Measurements from ENCODE around the gene PHF8.

The PHF8 gene

DNA sequence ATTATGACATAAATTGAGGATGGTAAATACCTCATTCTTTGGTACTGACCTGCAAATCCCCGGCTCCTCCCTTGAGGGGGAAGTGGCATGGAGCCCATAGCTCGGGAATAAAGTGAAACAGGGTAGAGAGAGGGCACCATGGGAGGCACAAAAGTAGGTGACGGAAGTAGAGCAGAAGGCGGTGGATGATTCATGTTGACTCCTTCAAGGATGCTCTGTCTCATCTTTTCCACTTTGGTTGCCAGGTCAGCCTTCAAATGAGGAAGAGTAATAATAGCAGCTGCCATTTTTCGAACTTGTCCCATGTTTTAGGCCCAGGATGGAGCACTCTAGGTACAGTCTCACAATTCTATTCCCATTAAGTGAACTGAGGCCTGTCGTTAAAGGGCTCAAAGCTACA lies 41.4 kb upstream of the PHF8 start:
- TF ChIP-seq FOXP2 (optimal IDR thresholded peaks at IDR 0.05; ENCODE audit: borderline replicate concordance, extremely low read depth, extremely low read length, insufficient read depth), result no peak
- TF ChIP-seq SIN3A (IDR thresholded peaks at IDR 0.05; ENCODE audit: borderline replicate concordance, insufficient read depth, low read length), result no peak
- TF ChIP-seq TAF1 (IDR thresholded peaks at IDR 0.05; ENCODE audit: borderline replicate concordance, insufficient read depth, low read length), result no peak
- TF ChIP-seq POLR2AphosphoS5 (IDR thresholded peaks at IDR 0.05; ENCODE audit: low read depth, low read length), result no peak
- TF ChIP-seq, protein P1, sequence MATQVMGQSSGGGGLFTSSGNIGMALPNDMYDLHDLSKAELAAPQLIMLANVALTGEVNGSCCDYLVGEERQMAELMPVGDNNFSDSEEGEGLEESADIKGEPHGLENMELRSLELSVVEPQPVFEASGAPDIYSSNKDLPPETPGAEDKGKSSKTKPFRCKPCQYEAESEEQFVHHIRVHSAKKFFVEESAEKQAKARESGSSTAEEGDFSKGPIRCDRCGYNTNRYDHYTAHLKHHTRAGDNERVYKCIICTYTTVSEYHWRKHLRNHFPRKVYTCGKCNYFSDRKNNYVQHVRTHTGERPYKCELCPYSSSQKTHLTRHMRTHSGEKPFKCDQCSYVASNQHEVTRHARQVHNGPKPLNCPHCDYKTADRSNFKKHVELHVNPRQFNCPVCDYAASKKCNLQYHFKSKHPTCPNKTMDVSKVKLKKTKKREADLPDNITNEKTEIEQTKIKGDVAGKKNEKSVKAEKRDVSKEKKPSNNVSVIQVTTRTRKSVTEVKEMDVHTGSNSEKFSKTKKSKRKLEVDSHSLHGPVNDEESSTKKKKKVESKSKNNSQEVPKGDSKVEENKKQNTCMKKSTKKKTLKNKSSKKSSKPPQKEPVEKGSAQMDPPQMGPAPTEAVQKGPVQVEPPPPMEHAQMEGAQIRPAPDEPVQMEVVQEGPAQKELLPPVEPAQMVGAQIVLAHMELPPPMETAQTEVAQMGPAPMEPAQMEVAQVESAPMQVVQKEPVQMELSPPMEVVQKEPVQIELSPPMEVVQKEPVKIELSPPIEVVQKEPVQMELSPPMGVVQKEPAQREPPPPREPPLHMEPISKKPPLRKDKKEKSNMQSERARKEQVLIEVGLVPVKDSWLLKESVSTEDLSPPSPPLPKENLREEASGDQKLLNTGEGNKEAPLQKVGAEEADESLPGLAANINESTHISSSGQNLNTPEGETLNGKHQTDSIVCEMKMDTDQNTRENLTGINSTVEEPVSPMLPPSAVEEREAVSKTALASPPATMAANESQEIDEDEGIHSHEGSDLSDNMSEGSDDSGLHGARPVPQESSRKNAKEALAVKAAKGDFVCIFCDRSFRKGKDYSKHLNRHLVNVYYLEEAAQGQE (IDR thresholded peaks at IDR 0.05; ENCODE audit: insufficient read depth in 1 of 2, low read depth in 2 of 2, low read length in 2 of 2), result no peak

DNA sequence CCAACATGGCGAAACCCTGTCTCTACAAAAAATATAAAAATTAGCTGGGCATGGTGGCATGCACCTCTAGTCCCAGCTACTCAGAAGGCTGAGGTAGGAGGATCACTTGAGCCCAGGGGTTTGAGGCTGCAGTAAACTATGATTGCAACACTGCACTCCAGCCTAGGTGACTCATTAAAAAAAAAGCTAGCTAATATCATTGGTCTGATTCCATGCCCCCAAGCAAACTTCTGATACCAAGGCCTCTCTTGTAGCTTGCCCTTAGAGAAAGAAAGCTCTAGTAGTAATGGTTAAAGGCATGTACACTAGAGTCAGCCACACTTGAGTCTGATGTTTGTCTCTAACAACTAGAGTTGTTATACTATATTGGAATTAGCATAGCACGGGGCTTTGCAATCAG lies 32.6 kb upstream of the PHF8 start:
- TF ChIP-seq, protein P1 (IDR thresholded peaks at IDR 0.05; ENCODE audit: insufficient read depth in 1 of 2, low read depth in 2 of 2, low read length in 2 of 2), result no peak
- TF ChIP-seq SIN3A (IDR thresholded peaks at IDR 0.05; ENCODE audit: borderline replicate concordance, insufficient read depth, low read length) (no peak), TAF1 (IDR thresholded peaks at IDR 0.05; ENCODE audit: borderline replicate concordance, insufficient read depth, low read length) (no peak), FOXP2 (optimal IDR thresholded peaks at IDR 0.05; ENCODE audit: borderline replicate concordance, extremely low read depth, extremely low read length, insufficient read depth) (no peak), POLR2AphosphoS5 (IDR thresholded peaks at IDR 0.05; ENCODE audit: low read depth, low read length) (no peak)

DNA sequence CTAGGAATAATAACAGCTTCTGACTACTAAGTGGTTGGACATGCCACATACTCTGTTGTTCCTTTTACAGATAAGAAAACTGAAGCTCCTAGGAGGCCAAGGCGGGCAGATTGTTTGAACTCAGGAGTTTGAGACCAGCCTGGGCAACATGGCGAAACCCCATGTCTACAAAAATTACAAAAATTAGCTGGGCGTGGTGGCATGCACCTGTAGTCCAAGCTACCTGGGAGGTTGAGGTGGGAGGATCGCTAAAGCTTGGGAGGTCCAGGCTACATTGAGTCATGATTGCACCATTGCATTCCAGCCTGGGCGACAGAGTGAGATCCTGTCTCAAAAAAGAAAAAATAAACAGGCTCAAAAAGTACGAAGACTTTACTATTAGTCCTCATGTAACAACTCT lies 30.6 kb upstream of the PHF8 start:
- TF ChIP-seq TAF1 (IDR thresholded peaks at IDR 0.05; ENCODE audit: borderline replicate concordance, insufficient read depth, low read length) (no peak), POLR2AphosphoS5 (IDR thresholded peaks at IDR 0.05; ENCODE audit: low read depth, low read length) (no peak), FOXP2 (optimal IDR thresholded peaks at IDR 0.05; ENCODE audit: borderline replicate concordance, extremely low read depth, extremely low read length, insufficient read depth) (no peak), SIN3A (IDR thresholded peaks at IDR 0.05; ENCODE audit: borderline replicate concordance, insufficient read depth, low read length) (no peak)
- TF ChIP-seq, protein P1 (IDR thresholded peaks at IDR 0.05; ENCODE audit: insufficient read depth in 1 of 2, low read depth in 2 of 2, low read length in 2 of 2), result no peak

DNA sequence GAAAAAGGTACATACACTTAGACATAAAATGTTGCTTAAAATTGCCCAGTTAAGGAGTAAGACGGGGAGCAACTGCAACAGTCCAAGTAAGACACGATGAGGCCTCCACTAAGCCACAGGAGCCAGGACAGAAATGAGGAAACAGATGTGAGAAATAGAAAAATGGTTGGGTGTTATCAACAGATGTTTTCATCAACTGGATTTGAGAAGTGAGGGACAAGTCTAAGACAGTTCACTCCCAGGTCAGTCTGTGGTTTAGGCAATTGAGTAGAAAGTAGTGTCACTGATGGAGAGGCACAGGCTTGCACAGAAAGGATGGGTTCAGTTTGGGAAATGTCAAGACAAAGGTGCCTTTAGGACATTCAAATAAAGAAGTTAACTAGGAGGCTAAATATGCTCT lies 23.5 kb upstream of the PHF8 start:
- no peak for TF ChIP-seq TAF1 (IDR thresholded peaks at IDR 0.05; ENCODE audit: borderline replicate concordance, insufficient read depth, low read length)
- no peak for TF ChIP-seq FOXP2 (optimal IDR thresholded peaks at IDR 0.05; ENCODE audit: borderline replicate concordance, extremely low read depth, extremely low read length, insufficient read depth)
- no peak for TF ChIP-seq POLR2AphosphoS5 (IDR thresholded peaks at IDR 0.05; ENCODE audit: low read depth, low read length)
- TF ChIP-seq, protein P1 (IDR thresholded peaks at IDR 0.05; ENCODE audit: insufficient read depth in 1 of 2, low read depth in 2 of 2, low read length in 2 of 2), result no peak
- TF ChIP-seq SIN3A (IDR thresholded peaks at IDR 0.05; ENCODE audit: borderline replicate concordance, insufficient read depth, low read length), result no peak

DNA sequence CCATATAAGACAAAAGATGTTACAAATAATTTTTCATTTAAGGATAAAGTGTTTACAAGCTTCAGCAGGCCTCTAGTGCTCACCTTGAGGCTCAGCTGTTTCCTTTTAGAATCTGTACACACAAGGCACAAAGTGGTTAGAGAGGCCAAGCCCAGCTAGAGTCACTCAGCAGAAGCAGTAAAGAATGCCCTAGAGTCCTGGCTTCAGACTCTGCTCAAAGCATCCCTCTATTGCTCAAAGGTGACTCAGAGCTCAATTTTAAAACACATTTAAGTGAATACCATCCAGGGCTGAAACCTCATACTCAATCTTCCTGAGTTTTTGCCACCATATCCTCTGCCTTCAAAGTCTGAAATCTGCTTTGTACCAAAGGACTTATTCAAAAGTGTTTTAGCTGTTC lies 22.6 kb upstream of the PHF8 start:
- TF ChIP-seq SIN3A (IDR thresholded peaks at IDR 0.05; ENCODE audit: borderline replicate concordance, insufficient read depth, low read length) (no peak), POLR2AphosphoS5 (IDR thresholded peaks at IDR 0.05; ENCODE audit: low read depth, low read length) (no peak), TAF1 (IDR thresholded peaks at IDR 0.05; ENCODE audit: borderline replicate concordance, insufficient read depth, low read length) (no peak), FOXP2 (optimal IDR thresholded peaks at IDR 0.05; ENCODE audit: borderline replicate concordance, extremely low read depth, extremely low read length, insufficient read depth) (no peak)
- TF ChIP-seq, protein P1 (IDR thresholded peaks at IDR 0.05; ENCODE audit: insufficient read depth in 1 of 2, low read depth in 2 of 2, low read length in 2 of 2), result no peak
